H1 (cell line): Measurements from ENCODE around the gene MUS81.

ENCODE experiments used
- BRCA1 ChIP-seq: IDR thresholded peaks from 2 replicates; pipeline ENCODE4 v1.6.1; 2012; ENCODE audit warnings: low read depth, low read length, improper control_type of control experiment
- CHD1 ChIP-seq: IDR thresholded peaks from 2 replicates; pipeline ENCODE4 v1.6.1; 2012; ENCODE audit warnings: low read depth, low read length, improper control_type of control experiment
- CREB1 ChIP-seq: IDR thresholded peaks from 2 replicates; pipeline ENCODE4 v1.6.1; 2012; ENCODE audit warnings: inconsistent platforms
- CTCF ChIP-seq, 3 experiments: IDR thresholded peaks; 1 replicate in 2 of 3; 2 replicates in 1 of 3; pipeline versions ENCODE4 v1.5.1 to v1.6.1; 2011; ENCODE audit warnings: low read length in 3 of 3, mild to moderate bottlenecking in 3 of 3, inconsistent platforms in 2 of 3, low read depth in 1 of 3, moderate library complexity in 1 of 3; ENCODE audit not compliant: insufficient read depth in 1 of 3; ENCODE audit errors: control extremely low read depth in 1 of 3
- EZH2 ChIP-seq: fragments of 200-600 bp; sonication (generic); IDR thresholded peaks from 2 replicates; pipeline ENCODE4 v1.7.1; 2012; ENCODE audit warnings: low read depth, mild to moderate bottlenecking, moderate library complexity, low read length, inconsistent platforms; ENCODE audit not compliant: severe bottlenecking
- FOSL1 ChIP-seq: IDR thresholded peaks from 2 replicates; pipeline ENCODE4 v1.6.1; 2011; ENCODE audit warnings: mild to moderate bottlenecking, low read depth, low read length, moderate library complexity; ENCODE audit not compliant: insufficient read depth
- KDM1A ChIP-seq: fragments of 200-600, 300-600 bp; sonication (generic); IDR thresholded peaks from 2 replicates; pipeline ENCODE4 v1.7.1; 2016; ENCODE audit warnings: mild to moderate bottlenecking, low read length, borderline replicate concordance
- MAFK ChIP-seq: IDR thresholded peaks from 2 replicates; pipeline ENCODE4 v1.6.1; 2012; ENCODE audit warnings: low read depth, mild to moderate bottlenecking, improper control_type of control experiment, low read length
- POLR2AphosphoS5 ChIP-seq: IDR thresholded peaks from 2 replicates; pipeline ENCODE4 v1.6.1; 2011; ENCODE audit warnings: low read depth, low read length
- TAF1 ChIP-seq: IDR thresholded peaks from 2 replicates; pipeline ENCODE4 v1.6.1; 2011; ENCODE audit warnings: mild to moderate bottlenecking, low read depth, low read length
- TCF12 ChIP-seq: IDR thresholded peaks from 2 replicates; pipeline ENCODE4 v1.6.1; 2011; ENCODE audit warnings: low read depth, mild to moderate bottlenecking, low read length
- TEAD4 ChIP-seq: IDR thresholded peaks from 2 replicates; pipeline ENCODE4 v1.6.1; 2012; ENCODE audit warnings: low read depth, low read length, inconsistent platforms, mixed read lengths
- ZNF274 ChIP-seq: IDR thresholded peaks from 2 replicates; pipeline ENCODE4 v1.7.0; 2012; ENCODE audit warnings: low read length, borderline replicate concordance; ENCODE audit errors: extremely low read depth

- TF ChIP-seq TCF12 (no peak), CTCF (IDR thresholded peaks at IDR 0.05; ENCODE audit: control extremely low read depth in 1 of 3, insufficient read depth in 1 of 3, low read depth in 1 of 3, low read length in 3 of 3) (no peak), EZH2 (no peak), BRCA1 (no peak), ZNF274 (no peak), KDM1A (no peak), POLR2AphosphoS5 (no peak), FOSL1 (no peak), TEAD4 (no peak), TAF1 (no peak), CHD1 (no peak), MAFK (no peak), CREB1 (no peak)
Observed at GRCh38 chr11:65822776-65823528, 37.3 kb upstream of the MUS81 start.
